Measurements from ENCODE around the gene NTM. TPM values are rescaled to one million over a fixed set of nuclear protein-coding genes. Genes with fewer than 3 reads are reported as not detected.

NTM gene
- total RNA-seq, 4 donors from 2014 or later = 0.78 to 1.1 (median 0.88) TPM; not detected in 1

DNA sequence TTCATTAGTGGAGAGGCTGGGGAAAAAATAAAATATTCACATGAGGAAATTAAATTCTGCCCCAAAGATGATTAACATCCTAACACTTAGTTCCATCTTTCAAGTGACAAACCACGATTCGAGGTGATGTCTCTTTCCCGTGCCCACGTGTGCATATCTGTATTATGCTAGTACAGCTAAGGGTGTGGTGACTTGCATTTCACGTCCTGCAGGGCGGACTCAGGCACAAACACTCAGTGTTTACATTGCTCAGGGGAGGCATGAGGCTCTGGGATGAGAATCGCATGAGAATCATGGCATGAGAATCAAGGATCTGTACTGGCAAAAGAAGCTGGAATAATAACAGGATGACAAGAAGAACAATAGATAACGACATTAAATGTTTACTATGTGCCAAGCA lies 179.4 kb downstream of the NTM start:
- no peaks in the 10 kb centered on the region for H3K9me3 ChIP-seq
- 75 to 80% methylated on average over 8 of the region's 8 CpGs for WGBS, 2 donors
- TF ChIP-seq, protein P1, sequence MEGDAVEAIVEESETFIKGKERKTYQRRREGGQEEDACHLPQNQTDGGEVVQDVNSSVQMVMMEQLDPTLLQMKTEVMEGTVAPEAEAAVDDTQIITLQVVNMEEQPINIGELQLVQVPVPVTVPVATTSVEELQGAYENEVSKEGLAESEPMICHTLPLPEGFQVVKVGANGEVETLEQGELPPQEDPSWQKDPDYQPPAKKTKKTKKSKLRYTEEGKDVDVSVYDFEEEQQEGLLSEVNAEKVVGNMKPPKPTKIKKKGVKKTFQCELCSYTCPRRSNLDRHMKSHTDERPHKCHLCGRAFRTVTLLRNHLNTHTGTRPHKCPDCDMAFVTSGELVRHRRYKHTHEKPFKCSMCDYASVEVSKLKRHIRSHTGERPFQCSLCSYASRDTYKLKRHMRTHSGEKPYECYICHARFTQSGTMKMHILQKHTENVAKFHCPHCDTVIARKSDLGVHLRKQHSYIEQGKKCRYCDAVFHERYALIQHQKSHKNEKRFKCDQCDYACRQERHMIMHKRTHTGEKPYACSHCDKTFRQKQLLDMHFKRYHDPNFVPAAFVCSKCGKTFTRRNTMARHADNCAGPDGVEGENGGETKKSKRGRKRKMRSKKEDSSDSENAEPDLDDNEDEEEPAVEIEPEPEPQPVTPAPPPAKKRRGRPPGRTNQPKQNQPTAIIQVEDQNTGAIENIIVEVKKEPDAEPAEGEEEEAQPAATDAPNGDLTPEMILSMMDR (IDR thresholded peaks at IDR 0.05) = no peak
- TF ChIP-seq POLR2A (IDR thresholded peaks at IDR 0.05) = no peak
- DNase-seq = no peak
- H3K27me3 ChIP-seq = no peaks in the 10 kb centered on the region
- no peaks in the 10 kb centered on the region for H3K36me3 ChIP-seq
- no peaks in the 10 kb centered on the region for H3K4me1 ChIP-seq
- H3K4me3 ChIP-seq (replicated peaks in 1 of 3) = no peak overlapping the region
- no peak overlapping the region for H3K27ac ChIP-seq
- intact Hi-C loops (cut with DNase I) = no loop called here

DNA sequence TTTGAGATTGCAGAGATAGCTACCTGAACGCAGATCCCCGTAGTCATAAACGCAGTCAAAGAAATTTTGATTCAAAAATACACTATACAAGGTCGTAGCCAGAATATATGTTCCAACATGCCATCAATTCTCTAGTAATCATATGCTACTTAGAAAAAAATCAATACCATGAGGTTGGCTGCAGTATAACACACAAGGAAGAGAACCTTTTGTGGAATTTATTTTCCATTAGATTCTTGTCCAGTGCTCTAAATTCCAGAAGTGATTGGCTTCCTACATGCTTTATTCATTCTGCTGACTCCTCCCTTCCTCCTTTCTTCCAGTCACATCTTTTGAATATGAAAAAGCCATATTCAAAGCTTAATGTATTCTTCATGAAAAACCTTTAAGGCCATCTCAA lies 189.9 kb downstream of the NTM start:
- H3K36me3 ChIP-seq = no peaks in the 10 kb centered on the region
- TF ChIP-seq POLR2A (IDR thresholded peaks at IDR 0.05) = no peak
- TF ChIP-seq, protein P1 (IDR thresholded peaks at IDR 0.05) = no peak
- no peaks in the 10 kb centered on the region for H3K9me3 ChIP-seq
- DNase-seq = no peak
- intact Hi-C loops (cut with DNase I) = loop anchor here (10.0 kb wide), 1 partner anchor 115 kb away; no protein-coding TSS in a partner anchor
- H3K27ac ChIP-seq = no peak overlapping the region
- 75 to 91% methylated on average over 4 of the region's 4 CpGs for whole genome bisulfite sequencing, 2 donors
- H3K4me3 ChIP-seq (replicated peaks in 1 of 3) = no peak overlapping the region
- H3K27me3 ChIP-seq = no peaks in the 10 kb centered on the region
- H3K4me1 ChIP-seq = no peaks in the 10 kb centered on the region

GRCh38 chr11:131561501-131561900 lies 191.1 kb downstream of the NTM start:
- 67 to 72% methylated on average over 4 of the region's 4 CpGs for WGBS, 2 donors
- no peaks in the 10 kb centered on the region for H3K36me3 ChIP-seq
- H3K4me3 ChIP-seq (replicated peaks in 1 of 3) = no peak overlapping the region
- no peaks in the 10 kb centered on the region for H3K4me1 ChIP-seq
- H3K9me3 ChIP-seq = no peaks in the 10 kb centered on the region
- intact Hi-C loops (cut with DNase I) = loop anchor here (10.0 kb wide), 1 partner anchor 113 kb away; no protein-coding TSS in a partner anchor
- H3K27me3 ChIP-seq = no peaks in the 10 kb centered on the region
- TF ChIP-seq, protein P1 (IDR thresholded peaks at IDR 0.05) = no peak
- no peak for TF ChIP-seq POLR2A (IDR thresholded peaks at IDR 0.05)
- no peak overlapping the region for H3K27ac ChIP-seq
- no peak for DNase-seq

GRCh38 chr11:131561972-131562371 lies 191.6 kb downstream of the NTM start:
- DNase-seq = no peak
- Histone ChIP-seq H3K4me1 (no peaks in the 10 kb centered on the region), H3K4me3 (replicated peaks in 1 of 3) (no peak overlapping the region), H3K27me3 (no peaks in the 10 kb centered on the region), H3K9me3 (no peaks in the 10 kb centered on the region), H3K36me3 (no peaks in the 10 kb centered on the region), H3K27ac (no peak overlapping the region)
- 76 to 81% methylated on average over 5 of the region's 5 CpGs for WGBS, 2 donors
- TF ChIP-seq, protein P1 (IDR thresholded peaks at IDR 0.05) = no peak
- no peak for TF ChIP-seq POLR2A (IDR thresholded peaks at IDR 0.05)
- intact Hi-C loops (cut with DNase I) = loop anchor here (10.0 kb wide), 1 partner anchor 113 kb away; no protein-coding TSS in a partner anchor

DNA sequence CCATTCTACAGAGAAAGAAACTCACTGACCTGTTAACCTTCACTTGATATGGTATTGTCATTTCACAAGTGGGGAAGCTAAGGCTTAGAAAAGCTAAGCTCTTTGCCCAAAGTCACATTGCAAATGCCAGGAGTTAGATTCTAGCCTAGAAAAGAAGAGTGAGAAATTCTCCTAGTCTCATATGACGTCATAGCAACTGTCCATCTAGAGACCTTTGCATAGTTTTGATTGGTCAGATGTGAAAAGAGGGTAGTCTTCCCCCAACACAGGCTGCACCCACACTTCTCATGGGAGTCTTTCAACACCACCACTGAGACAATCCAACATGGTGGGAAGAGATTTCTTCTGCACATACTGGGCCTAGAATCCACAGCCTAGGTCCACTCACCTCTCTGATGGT lies 197.9 kb downstream of the NTM start:
- Histone ChIP-seq H3K27me3 (no peaks in the 10 kb centered on the region), H3K27ac (no peak overlapping the region), H3K36me3 (no peaks in the 10 kb centered on the region), H3K4me1 (no peaks in the 10 kb centered on the region), H3K9me3 (no peaks in the 10 kb centered on the region), H3K4me3 (replicated peaks in 1 of 3) (no peak overlapping the region)
- DNase-seq = no peak
- intact Hi-C loops (cut with DNase I) = loop anchor here (10.0 kb wide), 1 partner anchor 106 kb away; no protein-coding TSS in a partner anchor
- TF ChIP-seq POLR2A (IDR thresholded peaks at IDR 0.05) = no peak
- TF ChIP-seq, protein P1 (IDR thresholded peaks at IDR 0.05) = no peak
- WGBS, 2 donors = 85 to 91% methylated on average over 1 of the region's 1 CpG
